K562 (cell line): ENCODE data around the gene SH3BP5. TPM values are rescaled to one million over a fixed set of nuclear protein-coding genes. Genes with fewer than 3 reads are reported as not detected.

Source experiments
- NCOA6 ChIP-seq: fragments of 450-650 bp; IDR thresholded peaks from 2 replicates; pipeline ENCODE4 v1.6.1; 2017; ENCODE audit warnings: mild to moderate bottlenecking
- XRCC5 ChIP-seq: fragments of 200-400 bp; formaldehyde crosslinking; IDR thresholded peaks from 2 replicates; pipeline ENCODE4 v1.6.1; 2017; ENCODE audit warnings: low read depth, mild to moderate bottlenecking, low read length
- ZNF780A ChIP-seq: fragments of 250-450 bp; sonication (Bioruptor Pico); IDR thresholded peaks from 2 replicates; pipeline ENCODE4 v1.5.0; 2021; ENCODE audit warnings: mild to moderate bottlenecking
- ZSCAN29 ChIP-seq: fragments of 450-650 bp; IDR thresholded peaks from 2 replicates; pipeline ENCODE4 v1.6.1; 2017
- polyA plus RNA-seq, 8 experiments: library from polyadenylated mRNA; depleted of rRNA in 4 of 8; stranded (reverse) in 5 of 8; unstranded in 3 of 8; fragments of >200 nt; fragmentation: Nextera tagmentation in 2 of 8; fragmentation: Illumina TruSeq in 1 of 8; extraction: Ambion mirVana in 2 of 8; extraction: Trizol in 1 of 8; gene quantifications; 2 replicates each; pipeline versions ENCODE4 v1.2.1 to v1.2.3, GENCODE V29; 2011 to 2014; ENCODE audit warnings: inconsistent platforms in 1 of 8, missing spikeins in 1 of 8
- total RNA-seq, 7 experiments: library from RNA; depleted of rRNA in 6 of 7; stranded (reverse); fragments of >200 nt in 6 of 7; fragmentation: Illumina TruSeq in 2 of 7; extraction: Trizol in 2 of 7; gene quantifications; 2 replicates each; pipeline versions ENCODE4 v1.2.1 to v1.2.3, GENCODE V29; 2011 to 2021; ENCODE audit warnings: low replicate concordance in 1 of 7
- TF ChIP-seq, protein P1 (sequence below): fragments of 450-650 bp; IDR thresholded peaks from 2 replicates; pipeline ENCODE4 v1.6.1; 2016; ENCODE audit warnings: mild to moderate bottlenecking
- TF ChIP-seq, protein P2 (sequence below), 2 experiments: fragments of 450-650 bp in 1 of 2; sonication (generic) in 1 of 2; formaldehyde crosslinking in 1 of 2; IDR thresholded peaks; 2 replicates each; pipeline versions ENCODE4 v1.7.1 to v1.9.0; 2016 to 2022; ENCODE audit warnings: inconsistent platforms in 1 of 2, mild to moderate bottlenecking in 1 of 2, missing genetic modification reagents in 1 of 2
- TF ChIP-seq, protein P3 (sequence below), 2 experiments: fragments of 250-450 bp in 1 of 2; fragments of 450-650 bp in 1 of 2; sonication (Bioruptor Pico) in 1 of 2; IDR thresholded peaks; 2 replicates each; pipeline versions ENCODE4 v1.6.1 to v1.8.0; 2016 to 2021; ENCODE audit warnings: mild to moderate bottlenecking in 2 of 2, moderate library complexity in 2 of 2, missing compliant biosample characterization in 1 of 2, missing genetic modification characterization in 1 of 2

SH3BP5 gene
- total and polyA plus RNA-seq, 9 of the 15 experiments (the other 6 are each of a cell fraction or from before 2014, with no cell fraction given), result 2.9 to 29.0 (median 14.9) TPM

DNA sequence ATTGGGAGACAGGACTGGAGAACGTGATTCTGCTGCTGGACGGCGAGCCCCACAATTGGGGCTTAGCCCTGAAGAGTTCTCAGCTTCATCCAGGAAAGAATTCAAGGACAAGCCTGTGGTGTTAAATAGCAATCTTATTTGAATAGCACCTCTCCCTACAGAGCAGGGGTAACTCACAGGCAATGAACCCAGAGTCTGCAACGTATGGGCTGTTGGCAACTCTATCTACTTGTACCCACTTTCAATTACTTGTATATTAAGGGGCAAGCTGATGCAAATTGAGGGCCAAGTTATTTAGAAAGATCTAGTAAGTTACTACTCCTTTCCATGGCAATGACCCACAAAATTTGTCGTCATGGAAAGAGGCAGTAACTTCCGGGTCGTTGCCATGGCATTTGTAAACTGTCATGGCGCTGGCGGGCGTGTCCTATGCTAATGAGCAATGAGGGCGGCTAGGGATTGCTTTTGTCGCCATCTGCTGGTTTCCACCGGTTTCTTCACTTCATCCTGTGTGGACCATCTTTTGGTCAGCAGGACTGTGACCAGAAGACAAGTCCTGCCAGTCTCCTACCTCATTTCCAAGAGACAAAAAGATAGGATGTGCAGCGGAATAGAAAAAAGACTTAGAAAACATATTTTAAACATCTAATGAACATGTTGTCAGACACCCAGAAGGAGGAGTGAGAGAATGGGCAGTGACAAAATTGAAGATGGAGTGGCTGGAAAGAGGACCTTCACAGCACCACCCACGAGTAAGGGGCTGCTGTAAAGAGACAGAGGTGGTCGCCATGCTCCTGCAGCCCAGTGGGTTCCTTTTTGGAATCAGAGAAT is 45.8 kb upstream of the SH3BP5 start (continued):
- TF ChIP-seq, protein P1, sequence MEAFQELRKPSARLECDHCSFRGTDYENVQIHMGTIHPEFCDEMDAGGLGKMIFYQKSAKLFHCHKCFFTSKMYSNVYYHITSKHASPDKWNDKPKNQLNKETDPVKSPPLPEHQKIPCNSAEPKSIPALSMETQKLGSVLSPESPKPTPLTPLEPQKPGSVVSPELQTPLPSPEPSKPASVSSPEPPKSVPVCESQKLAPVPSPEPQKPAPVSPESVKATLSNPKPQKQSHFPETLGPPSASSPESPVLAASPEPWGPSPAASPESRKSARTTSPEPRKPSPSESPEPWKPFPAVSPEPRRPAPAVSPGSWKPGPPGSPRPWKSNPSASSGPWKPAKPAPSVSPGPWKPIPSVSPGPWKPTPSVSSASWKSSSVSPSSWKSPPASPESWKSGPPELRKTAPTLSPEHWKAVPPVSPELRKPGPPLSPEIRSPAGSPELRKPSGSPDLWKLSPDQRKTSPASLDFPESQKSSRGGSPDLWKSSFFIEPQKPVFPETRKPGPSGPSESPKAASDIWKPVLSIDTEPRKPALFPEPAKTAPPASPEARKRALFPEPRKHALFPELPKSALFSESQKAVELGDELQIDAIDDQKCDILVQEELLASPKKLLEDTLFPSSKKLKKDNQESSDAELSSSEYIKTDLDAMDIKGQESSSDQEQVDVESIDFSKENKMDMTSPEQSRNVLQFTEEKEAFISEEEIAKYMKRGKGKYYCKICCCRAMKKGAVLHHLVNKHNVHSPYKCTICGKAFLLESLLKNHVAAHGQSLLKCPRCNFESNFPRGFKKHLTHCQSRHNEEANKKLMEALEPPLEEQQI, result no peak; the same call in 1 of the 2 replicates
- no peak for TF ChIP-seq ZNF780A (CRISPR knock-in tag)
- no peak for TF ChIP-seq NCOA6
- no peak for TF ChIP-seq ZSCAN29
- TF ChIP-seq XRCC5, result peak; percentile 94
- TF ChIP-seq, protein P2, sequence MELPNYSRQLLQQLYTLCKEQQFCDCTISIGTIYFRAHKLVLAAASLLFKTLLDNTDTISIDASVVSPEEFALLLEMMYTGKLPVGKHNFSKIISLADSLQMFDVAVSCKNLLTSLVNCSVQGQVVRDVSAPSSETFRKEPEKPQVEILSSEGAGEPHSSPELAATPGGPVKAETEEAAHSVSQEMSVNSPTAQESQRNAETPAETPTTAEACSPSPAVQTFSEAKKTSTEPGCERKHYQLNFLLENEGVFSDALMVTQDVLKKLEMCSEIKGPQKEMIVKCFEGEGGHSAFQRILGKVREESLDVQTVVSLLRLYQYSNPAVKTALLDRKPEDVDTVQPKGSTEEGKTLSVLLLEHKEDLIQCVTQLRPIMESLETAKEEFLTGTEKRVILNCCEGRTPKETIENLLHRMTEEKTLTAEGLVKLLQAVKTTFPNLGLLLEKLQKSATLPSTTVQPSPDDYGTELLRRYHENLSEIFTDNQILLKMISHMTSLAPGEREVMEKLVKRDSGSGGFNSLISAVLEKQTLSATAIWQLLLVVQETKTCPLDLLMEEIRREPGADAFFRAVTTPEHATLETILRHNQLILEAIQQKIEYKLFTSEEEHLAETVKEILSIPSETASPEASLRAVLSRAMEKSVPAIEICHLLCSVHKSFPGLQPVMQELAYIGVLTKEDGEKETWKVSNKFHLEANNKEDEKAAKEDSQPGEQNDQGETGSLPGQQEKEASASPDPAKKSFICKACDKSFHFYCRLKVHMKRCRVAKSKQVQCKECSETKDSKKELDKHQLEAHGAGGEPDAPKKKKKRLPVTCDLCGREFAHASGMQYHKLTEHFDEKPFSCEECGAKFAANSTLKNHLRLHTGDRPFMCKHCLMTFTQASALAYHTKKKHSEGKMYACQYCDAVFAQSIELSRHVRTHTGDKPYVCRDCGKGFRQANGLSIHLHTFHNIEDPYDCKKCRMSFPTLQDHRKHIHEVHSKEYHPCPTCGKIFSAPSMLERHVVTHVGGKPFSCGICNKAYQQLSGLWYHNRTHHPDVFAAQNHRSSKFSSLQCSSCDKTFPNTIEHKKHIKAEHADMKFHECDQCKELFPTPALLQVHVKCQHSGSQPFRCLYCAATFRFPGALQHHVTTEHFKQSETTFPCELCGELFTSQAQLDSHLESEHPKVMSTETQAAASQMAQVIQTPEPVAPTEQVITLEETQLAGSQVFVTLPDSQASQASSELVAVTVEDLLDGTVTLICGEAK (IDR thresholded peaks at IDR 0.05), result peak; percentile 98
- TF ChIP-seq, protein P2 (CRISPR knock-in tag; IDR thresholded peaks at IDR 0.05), result no peak
- TF ChIP-seq, protein P3, sequence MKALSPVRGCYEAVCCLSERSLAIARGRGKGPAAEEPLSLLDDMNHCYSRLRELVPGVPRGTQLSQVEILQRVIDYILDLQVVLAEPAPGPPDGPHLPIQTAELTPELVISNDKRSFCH (CRISPR knock-in tag; IDR thresholded peaks at IDR 0.05), result no peak
- TF ChIP-seq, protein P3 (tag; IDR thresholded peaks at IDR 0.05), result peak; percentile 77; the same call in 1 of the 2 replicates
